Measurements from ENCODE around the gene ISM2. TPM values are rescaled to one million over a fixed set of nuclear protein-coding genes. Genes with fewer than 3 reads are reported as not detected.

Gene ISM2
- total and polyA plus RNA-seq, 2 of the 13 experiments (the other 11 are each of a cell fraction or from before 2014, with no cell fraction given) = 1.8 to 40.7 TPM

DNA sequence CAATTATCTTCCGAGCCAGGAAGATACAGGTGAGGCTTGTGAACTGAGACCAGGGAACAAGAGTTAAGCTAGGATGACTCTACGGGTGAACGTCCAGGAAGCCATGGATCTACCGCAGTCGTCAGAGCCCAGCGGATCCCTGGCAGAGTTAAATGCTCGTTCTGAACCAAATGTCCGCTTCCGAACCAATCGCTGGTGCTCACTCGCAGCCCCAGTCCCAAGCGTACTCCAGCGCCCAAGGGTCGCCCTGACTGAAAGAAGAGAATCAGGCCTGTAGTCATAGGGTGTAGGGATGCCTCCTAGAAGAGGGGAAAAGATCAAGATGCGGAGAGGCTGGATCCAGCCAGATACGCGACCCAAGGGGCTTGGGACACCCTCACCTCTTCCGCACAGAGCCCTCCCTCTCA is 41.5 kb downstream of the ISM2 start (continued):
- TF ChIP-seq, protein P1, sequence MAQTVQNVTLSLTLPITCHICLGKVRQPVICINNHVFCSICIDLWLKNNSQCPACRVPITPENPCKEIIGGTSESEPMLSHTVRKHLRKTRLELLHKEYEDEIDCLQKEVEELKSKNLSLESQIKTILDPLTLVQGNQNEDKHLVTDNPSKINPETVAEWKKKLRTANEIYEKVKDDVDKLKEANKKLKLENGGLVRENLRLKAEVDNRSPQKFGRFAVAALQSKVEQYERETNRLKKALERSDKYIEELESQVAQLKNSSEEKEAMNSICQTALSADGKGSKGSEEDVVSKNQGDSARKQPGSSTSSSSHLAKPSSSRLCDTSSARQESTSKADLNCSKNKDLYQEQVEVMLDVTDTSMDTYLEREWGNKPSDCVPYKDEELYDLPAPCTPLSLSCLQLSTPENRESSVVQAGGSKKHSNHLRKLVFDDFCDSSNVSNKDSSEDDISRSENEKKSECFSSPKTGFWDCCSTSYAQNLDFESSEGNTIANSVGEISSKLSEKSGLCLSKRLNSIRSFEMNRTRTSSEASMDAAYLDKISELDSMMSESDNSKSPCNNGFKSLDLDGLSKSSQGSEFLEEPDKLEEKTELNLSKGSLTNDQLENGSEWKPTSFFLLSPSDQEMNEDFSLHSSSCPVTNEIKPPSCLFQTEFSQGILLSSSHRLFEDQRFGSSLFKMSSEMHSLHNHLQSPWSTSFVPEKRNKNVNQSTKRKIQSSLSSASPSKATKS (CRISPR knock-in tag; IDR thresholded peaks at IDR 0.05) = no peak
- TF ChIP-seq CEBPG (CRISPR knock-in tag; IDR thresholded peaks at IDR 0.05) = no peak
- TF ChIP-seq ZNF572 (CRISPR knock-in tag; IDR thresholded peaks at IDR 0.05) = no peak
- no peak for TF ChIP-seq CTCF (CRISPR knock-in tag; IDR thresholded peaks at IDR 0.05)
- TF ChIP-seq ZNF468 (CRISPR knock-in tag; IDR thresholded peaks at IDR 0.05) = no peak
- TF ChIP-seq CENPT (CRISPR knock-in tag; IDR thresholded peaks at IDR 0.05; ENCODE audit: low read depth) = no peak
- TF ChIP-seq ZNF253 (CRISPR knock-in tag; IDR thresholded peaks at IDR 0.05; ENCODE audit: borderline replicate concordance) = no peak
- no peak for TF ChIP-seq ZNF737 (CRISPR knock-in tag; IDR thresholded peaks at IDR 0.05; ENCODE audit: borderline replicate concordance)
- TF ChIP-seq, protein P2, sequence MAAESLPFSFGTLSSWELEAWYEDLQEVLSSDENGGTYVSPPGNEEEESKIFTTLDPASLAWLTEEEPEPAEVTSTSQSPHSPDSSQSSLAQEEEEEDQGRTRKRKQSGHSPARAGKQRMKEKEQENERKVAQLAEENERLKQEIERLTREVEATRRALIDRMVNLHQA (CRISPR knock-in tag; IDR thresholded peaks at IDR 0.05) = no peak
- TF ChIP-seq FOXK1 (CRISPR knock-in tag; IDR thresholded peaks at IDR 0.05; ENCODE audit: borderline replicate concordance, low read depth) = no peak
- TF ChIP-seq ZNF12 (CRISPR knock-in tag; IDR thresholded peaks at IDR 0.05) = no peak
- TF ChIP-seq ZBTB7B (CRISPR knock-in tag; IDR thresholded peaks at IDR 0.05) = peak; percentile 12; the same call in 1 of the 2 replicates
- no peak for TF ChIP-seq KAT2B (IDR thresholded peaks at IDR 0.05; ENCODE audit: borderline replicate concordance, low read depth, low read length)
- no peak for TF ChIP-seq RFXANK (CRISPR knock-in tag; IDR thresholded peaks at IDR 0.05)
- TF ChIP-seq YEATS2 (CRISPR knock-in tag; IDR thresholded peaks at IDR 0.05; ENCODE audit: borderline replicate concordance) = no peak
- no peak for TF ChIP-seq KDM5A (IDR thresholded peaks at IDR 0.05; ENCODE audit: borderline replicate concordance, low read length)
- no peak for TF ChIP-seq KDM2A (CRISPR knock-in tag; IDR thresholded peaks at IDR 0.05; ENCODE audit: borderline replicate concordance, low read depth)
- TF ChIP-seq XBP1 (CRISPR knock-in tag; IDR thresholded peaks at IDR 0.05) = no peak
- no peak for TF ChIP-seq ZFP36L2 (CRISPR knock-in tag; IDR thresholded peaks at IDR 0.05)
- TF ChIP-seq, protein P3, sequence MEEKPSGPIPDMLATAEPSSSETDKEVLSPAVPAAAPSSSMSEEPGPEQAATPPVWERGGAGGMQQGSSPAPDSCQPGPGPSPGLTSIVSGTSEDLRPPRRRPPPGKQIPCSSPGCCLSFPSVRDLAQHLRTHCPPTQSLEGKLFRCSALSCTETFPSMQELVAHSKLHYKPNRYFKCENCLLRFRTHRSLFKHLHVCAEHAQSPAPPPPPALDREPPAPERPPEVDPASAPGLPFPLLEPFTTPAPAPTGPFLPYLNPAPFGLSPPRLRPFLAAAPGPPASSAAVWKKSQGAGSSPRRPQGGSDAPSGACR (CRISPR knock-in tag; IDR thresholded peaks at IDR 0.05) = no peak
- TF ChIP-seq, protein P4, sequence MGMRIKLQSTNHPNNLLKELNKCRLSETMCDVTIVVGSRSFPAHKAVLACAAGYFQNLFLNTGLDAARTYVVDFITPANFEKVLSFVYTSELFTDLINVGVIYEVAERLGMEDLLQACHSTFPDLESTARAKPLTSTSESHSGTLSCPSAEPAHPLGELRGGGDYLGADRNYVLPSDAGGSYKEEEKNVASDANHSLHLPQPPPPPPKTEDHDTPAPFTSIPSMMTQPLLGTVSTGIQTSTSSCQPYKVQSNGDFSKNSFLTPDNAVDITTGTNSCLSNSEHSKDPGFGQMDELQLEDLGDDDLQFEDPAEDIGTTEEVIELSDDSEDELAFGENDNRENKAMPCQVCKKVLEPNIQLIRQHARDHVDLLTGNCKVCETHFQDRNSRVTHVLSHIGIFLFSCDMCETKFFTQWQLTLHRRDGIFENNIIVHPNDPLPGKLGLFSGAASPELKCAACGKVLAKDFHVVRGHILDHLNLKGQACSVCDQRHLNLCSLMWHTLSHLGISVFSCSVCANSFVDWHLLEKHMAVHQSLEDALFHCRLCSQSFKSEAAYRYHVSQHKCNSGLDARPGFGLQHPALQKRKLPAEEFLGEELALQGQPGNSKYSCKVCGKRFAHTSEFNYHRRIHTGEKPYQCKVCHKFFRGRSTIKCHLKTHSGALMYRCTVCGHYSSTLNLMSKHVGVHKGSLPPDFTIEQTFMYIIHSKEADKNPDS (CRISPR knock-in tag; IDR thresholded peaks at IDR 0.05) = no peak
- TF ChIP-seq, protein P5, sequence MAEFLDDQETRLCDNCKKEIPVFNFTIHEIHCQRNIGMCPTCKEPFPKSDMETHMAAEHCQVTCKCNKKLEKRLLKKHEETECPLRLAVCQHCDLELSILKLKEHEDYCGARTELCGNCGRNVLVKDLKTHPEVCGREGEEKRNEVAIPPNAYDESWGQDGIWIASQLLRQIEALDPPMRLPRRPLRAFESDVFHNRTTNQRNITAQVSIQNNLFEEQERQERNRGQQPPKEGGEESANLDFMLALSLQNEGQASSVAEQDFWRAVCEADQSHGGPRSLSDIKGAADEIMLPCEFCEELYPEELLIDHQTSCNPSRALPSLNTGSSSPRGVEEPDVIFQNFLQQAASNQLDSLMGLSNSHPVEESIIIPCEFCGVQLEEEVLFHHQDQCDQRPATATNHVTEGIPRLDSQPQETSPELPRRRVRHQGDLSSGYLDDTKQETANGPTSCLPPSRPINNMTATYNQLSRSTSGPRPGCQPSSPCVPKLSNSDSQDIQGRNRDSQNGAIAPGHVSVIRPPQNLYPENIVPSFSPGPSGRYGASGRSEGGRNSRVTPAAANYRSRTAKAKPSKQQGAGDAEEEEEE (CRISPR knock-in tag; IDR thresholded peaks at IDR 0.05; ENCODE audit: borderline replicate concordance) = no peak
- TF ChIP-seq ZBTB1 (CRISPR knock-in tag; IDR thresholded peaks at IDR 0.05; ENCODE audit: borderline replicate concordance) = no peak
- TF ChIP-seq SSRP1 (CRISPR knock-in tag; IDR thresholded peaks at IDR 0.05) = no peak

All from HepG2 (cell line).